GM18526 (cell line): ENCODE measurements around the gene EVPLL.

ENCODE experiments used
- POLR2A ChIP-seq: IDR thresholded peaks from 3 replicates; pipeline ENCODE4 v1.6.1; 2011; ENCODE audit not compliant: insufficient read length; ENCODE audit errors: extremely low read depth

Gene EVPLL

DNA sequence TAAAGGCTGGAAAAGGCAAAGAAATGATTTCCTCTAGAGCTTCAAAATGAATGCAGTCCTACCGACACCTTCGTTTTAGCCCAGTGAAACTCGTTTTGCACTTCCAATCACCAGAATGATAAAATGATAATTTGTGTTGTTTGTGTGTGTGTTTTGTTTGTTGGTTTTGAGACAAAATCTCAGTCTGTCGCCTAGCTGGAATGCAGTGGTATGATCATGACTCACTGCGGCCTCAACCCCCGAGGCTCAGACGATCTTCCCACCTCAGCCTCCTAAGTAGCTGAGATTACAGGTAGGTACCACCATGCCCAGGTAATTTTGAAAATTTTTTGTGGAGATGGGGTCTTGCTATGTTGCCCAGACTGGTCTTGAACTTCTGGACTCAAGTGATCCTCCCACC is 3.4 kb upstream of the EVPLL start:
- TF ChIP-seq POLR2A, result no peak

DNA sequence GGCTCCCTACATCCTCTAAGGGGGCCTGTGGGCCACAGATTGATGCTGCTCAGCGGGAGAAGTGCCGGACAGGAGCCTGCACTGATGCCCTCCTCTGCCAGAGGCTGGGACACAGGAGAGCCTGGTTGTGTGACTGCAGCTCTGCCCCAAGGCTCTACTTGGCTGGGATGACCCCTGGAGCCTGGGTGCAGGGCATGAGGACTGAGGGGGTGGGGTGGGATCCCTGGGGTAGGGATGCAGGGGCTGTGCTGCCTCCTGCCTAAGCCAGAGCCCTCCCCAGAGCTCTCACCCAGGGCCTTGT is 577 bp downstream of the EVPLL start:
- no peak for TF ChIP-seq POLR2A

DNA sequence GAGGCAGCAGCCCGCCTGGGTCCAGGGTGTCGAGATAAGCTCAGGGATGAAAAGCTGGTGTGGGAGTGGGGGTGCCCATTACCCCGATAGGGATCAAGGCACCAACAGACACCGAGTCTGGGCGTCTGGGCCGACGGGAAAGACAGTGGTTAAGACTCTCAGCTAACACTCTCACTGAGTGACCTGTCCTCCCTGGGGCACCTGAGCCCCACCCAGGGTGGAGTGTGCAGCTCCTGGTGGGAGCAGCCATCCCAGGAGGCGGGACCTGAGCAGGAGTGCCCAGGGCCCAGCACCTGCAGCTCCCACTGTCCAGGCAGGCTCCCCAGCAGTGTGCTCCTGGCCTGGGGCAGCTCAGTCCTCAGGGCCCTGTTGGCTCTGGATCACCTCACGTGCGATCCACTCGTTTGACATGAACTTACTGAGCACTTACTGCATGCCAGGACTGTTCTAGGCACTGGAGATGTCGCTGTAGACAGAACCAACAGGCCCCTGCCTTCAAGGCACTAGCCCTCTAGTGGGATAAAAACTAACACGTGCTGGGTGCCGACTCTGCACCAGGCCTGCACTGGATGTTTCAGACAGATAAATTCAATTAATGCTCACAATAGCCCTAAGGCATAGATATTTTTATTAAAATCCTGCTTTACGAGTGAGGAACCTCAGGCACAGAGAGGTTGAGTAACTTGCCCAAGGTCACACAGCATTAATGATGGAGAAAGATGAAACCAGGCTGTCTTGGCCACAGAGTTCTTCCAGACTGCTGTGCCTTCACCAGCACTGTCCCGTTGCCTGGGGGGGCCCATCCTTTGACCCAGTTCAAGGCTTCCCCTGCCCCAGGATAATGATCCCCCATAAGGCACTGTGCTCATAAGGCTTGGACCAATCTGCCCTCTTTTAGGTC is 1.9 kb downstream of the EVPLL start:
- TF ChIP-seq POLR2A, result no peak

DNA sequence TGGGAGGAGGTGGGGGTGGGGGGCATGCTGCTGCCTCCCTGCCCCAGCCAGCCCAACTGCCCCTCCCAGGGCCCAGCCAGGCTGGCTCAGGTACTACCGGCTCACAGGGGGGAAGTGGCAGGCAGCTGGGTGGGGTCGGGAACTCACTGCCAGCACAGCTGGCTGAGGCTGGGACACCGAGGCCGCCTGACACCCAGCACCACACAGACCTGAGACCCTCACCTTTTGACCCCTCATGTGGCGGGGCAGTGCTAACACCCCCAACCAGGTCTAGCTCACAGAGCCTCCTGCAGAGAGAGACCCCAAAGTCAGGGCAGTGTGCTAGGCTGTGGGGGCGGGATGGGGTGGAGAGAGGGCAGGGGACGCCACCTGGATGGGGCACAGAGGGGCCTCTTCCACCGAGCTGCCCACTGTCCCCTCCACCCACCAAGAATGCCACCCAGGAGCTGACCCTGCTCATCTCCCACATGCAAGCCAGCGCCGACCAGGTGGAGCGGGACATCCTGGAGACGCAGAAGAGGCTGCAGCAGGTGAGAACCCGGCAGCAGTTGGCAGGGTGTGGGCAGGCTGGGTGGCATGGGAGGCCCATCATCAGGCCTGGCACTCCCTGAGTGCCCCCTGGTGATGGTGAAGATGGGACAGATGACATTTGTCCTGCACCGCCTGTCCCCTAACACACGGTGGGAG is 3.0 kb downstream of the EVPLL start:
- no peak for TF ChIP-seq POLR2A

DNA sequence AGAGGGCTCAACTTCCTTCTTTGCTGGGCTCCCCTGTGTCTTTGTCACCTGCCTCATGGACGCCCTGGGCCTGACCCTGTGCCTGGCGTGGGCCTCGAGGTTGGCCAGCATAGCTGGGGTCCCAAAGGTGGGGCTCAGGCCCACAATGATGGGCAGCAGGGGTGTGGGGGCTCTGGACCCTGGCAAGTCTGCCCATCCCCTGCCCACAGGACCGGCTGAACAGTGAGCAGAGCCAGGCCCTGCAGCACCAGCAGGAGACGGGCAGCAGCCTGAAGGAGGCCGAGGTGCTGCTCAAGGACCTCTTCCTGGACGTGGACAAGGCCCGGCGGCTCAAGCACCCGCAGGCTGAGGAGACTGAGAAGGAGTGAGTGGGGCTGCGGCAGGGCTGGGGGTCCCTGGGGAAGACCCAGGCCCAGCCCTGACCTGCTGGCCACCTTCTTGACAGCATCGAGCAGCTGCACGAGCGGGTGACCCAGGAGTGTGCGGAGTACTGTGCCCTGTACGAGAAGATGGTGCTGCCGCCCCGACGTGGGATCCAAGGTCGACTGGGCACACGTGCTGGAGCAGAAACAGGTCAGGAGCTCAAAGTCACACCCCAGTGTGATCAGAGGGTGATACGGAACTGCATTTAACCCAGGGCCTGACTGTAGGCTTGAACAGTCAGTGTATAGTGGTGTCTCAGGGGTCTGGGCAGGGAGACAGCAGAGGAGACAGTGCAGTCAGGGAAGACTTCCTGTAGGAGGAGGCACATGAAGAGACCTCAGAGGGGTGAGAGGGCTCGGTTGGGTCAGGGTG is 3.8 kb downstream of the EVPLL start:
- no peak for TF ChIP-seq POLR2A

DNA sequence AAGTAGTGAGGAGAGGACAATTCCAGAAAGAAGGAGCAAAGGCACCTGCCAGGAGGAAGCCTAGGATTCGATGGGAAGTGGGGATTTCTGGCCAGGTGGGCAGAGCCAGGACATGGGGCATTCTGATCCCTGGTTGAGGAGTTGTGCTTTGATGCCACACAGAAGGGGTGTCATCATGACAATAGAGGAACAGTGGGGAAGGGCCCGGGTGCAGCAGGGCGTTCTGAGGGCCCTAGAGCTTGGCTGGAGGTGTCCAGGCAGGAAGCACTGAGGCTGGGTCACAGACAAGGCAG is 4.3 kb downstream of the EVPLL start:
- TF ChIP-seq POLR2A, result no peak

DNA sequence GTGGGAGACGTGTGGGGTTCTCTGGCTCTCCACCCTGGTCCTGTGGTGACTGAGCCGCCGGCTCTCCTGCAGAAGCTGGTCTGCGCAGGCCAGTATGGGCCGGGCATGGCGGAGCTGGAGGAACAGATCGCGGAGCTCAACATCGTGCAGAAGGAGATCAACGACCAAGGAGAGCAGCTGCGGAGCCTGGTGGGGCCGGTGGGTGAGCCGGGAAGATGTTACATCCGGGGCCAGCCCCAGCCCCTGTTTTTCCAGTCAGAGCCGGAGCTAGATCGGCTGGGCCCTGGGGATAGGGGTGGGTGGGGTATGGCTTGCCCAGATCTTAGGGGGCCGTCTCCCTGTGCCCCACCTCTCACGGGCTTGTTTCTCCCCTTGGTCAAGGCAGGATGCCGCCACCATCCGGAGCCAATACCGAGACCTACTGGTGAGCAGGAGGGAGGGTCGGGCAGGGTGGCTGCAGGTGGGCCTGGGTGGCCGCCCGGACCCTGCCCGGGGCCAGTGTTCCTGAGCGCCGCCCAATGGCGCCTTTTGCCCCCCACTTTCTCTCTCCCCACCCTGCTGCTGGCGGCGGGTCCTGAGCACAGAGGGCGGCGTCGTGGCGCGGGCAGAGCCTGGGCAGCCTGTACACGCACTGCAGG is 5.0 kb downstream of the EVPLL start:
- no peak for TF ChIP-seq POLR2A
